OCI-M2 (cell line): ENCODE results near the gene TOMM40.
"Not testable (repeated sequence)": the region's sequence is repeated elsewhere in the genome, so short reads cannot be mapped to it uniquely, and the experiment has no call there.

ENCODE experiments used
- DNase-seq: peaks from one replicate; lab custom pipeline; 2025; ENCODE audit not compliant: unreplicated experiment; lab: John Stamatoyannopoulos, UW

TOMM40 gene

DNA sequence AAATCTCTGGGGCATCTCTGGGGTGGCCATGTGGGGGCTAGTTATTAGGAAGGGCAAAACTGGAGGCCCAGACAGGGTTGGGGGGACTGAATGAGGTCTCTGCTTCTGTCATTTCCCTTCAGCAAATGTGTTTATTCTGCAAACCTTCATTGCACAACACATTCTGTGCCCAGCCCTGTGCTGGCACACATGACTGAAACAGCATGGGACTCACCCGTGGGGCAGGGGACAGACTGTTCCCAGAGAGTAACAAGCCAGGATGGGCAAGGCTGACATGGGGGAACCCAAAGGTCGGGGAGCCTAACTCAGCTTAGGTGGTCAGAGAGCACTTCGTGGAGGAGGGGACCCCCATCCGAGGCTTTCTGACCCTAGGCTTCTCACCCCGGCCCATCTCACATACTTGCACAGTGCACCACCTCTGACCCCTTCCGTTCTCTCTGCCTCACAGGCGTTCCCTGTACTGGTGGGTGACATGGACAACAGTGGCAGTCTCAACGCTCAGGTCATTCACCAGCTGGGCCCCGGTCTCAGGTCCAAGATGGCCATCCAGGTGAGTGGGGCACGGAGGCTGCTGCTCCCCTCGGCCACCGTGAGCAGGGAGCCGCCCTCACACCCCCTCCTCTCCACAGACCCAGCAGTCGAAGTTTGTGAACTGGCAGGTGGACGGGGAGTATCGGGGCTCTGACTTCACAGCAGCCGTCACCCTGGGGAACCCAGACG, 2.4 kb downstream of the TOMM40 start:
- DNase-seq, result no peak

DNA sequence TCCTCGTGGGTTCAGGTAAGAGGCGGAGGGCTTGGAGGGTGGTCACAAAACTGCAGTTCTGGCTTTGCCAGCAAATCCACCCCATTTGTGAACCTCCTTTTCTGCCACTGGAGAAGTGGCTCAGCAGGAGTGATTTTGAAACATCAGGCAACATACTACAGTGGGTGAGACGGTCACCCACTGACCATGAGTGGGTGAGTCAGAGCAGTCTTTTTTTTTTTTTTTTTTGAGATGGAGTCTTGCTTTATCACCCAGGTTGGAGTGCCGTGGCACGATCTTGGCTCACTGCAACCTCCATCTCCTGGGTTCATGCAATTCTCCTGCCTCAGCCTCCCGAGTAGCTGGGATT, 3.0 kb downstream of the TOMM40 start:
- no peak for DNase-seq

DNA sequence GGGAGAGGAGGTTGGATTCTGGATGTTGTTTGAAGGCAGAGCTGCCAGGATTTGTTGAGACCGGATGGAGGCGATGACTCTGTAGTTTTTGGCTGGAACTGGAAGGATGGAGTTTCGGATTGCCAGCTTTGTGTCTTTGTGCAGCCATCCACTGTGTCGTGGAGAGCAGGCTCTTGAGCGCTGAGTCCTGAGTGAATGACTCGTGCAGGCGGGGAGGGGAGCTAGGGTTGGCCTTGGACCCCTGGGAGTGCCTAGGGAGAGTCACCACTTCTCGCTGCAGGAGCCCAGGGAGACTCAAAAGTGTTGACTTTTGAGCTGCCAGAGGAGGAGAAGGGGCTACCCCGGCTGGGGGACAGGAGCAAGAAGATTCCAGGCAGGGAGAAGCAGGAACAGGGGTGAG, 3.9 kb downstream of the TOMM40 start:
- no peak for DNase-seq

DNA sequence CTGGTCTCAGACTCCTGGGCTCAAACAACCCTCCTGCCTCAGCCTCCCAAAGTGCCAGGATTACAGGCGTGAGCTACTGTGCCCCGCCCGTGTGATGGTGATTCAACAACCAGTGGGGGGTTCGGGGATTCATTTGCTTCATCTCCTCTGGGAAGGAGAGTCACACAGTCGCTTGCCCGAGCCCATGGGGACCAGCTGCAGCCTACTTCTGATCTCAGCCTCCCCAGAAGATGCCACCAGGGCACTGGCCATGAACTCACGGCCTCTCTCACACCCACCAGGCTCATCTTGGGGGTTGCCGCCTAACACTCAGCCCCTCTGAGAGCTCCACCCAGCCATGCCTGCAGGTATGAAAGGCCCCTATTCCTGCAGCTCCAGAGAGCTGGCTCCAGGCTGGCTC, 6.8 kb downstream of the TOMM40 start:
- no peak for DNase-seq

DNA sequence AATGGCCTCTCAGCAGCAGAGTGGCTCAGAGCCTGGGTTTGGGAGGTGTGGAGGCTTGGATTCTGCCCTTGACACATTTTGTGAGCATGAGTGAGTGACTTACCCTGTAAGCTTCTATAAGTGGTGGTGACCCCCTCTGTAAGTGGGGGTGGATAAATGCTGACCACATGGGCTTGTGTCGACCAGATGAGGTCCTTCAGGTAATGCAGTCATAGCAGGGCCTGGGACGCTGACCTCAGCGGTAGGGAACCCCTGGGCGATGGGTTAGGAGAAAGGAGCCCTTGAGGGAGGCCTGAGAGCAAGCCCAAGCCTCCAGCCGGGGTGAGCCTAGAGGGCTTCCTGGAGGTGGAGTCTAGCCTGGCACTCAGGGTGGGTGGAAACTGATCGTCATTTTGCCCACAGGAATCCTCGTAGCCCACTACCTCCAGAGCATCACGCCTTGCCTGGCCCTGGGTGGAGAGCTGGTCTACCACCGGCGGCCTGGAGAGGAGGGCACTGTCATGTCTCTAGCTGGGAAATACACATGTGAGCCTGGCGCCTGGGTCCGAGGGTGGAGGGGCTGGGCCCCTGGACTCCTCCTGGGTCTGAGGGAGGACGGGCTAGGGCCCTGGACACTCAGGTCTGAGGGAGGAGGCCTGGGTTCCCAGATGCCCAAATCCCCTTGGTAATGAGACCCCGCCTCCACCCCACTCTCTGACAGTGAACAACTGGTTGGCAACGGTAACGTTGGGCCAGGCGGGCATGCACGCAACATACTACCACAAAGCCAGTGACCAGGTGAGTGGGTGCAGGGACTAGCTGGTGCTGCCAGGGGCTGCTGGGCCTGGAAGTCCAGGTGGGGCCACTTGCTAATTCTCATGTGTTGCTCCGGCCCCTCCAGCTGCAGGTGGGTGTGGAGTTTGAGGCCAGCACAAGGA, 9.5 kb downstream of the TOMM40 start:
- no peak for DNase-seq

DNA sequence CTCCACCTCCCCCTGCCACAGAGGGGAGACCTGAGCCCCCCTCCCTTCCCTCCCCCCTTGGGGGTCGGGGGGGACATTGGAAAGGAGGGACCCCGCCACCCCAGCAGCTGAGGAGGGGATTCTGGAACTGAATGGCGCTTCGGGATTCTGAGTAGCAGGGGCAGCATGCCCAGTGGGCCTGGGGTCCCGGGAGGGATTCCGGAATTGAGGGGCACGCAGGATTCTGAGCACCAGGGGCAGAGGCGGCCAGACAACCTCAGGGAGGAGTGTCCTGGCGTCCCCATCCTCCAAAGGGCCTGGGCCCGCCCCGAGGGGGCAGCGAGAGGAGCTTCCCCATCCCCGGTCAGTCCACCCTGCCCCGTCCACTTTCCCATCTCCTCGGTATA, 12.2 kb downstream of the TOMM40 start:
- DNase-seq, result no peak

DNA sequence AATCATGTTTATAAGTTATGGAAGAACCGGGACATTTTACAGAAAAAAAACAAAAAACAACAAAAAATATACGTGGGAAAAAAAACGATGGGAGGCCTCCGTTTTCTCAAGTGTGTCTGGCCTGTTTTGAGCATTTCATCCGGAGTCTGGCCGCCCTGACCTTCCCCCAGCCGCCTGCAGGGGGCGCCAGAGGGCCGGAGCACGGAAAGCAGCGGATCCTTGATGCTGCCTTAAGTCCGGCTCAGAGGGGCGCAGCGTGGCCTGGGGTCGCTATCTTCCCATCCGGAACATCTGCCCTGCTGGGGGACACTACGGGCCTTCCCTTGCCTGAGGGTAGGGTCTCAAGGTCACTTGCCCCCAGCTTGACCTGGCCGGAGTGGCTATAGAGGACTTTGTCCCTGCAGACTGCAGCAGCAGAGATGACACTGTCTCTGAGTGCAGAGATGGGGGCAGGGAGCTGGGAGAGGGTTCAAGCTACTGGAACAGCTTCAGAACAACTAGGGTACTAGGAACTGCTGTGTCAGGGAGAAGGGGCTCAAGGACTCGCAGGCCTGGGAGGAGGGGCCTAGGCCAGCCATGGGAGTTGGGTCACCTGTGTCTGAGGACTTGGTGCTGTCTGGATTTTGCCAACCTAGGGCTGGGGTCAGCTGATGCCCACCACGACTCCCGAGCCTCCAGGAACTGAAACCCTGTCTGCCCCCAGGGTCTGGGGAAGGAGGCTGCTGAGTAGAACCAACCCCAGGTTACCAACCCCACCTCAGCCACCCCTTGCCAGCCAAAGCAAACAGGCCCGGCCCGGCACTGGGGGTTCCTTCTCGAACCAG, 12.8 kb downstream of the TOMM40 start:
- peak; percentile 52 for DNase-seq

DNA sequence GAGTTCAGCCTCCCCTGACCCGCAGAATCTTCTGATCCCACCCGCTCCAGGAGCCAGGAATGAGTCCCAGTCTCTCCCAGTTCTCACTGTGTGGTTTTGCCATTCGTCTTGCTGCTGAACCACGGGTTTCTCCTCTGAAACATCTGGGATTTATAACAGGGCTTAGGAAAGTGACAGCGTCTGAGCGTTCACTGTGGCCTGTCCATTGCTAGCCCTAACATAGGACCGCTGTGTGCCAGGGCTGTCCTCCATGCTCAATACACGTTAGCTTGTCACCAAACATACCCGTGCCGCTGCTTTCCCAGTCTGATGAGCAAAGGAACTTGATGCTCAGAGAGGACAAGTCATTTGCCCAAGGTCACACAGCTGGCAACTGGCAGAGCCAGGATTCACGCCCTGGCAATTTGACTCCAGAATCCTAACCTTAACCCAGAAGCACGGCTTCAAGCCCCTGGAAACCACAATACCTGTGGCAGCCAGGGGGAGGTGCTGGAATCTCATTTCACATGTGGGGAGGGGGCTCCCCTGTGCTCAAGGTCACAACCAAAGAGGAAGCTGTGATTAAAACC, 13.5 kb downstream of the TOMM40 start:
- DNase-seq, result no peak

DNA sequence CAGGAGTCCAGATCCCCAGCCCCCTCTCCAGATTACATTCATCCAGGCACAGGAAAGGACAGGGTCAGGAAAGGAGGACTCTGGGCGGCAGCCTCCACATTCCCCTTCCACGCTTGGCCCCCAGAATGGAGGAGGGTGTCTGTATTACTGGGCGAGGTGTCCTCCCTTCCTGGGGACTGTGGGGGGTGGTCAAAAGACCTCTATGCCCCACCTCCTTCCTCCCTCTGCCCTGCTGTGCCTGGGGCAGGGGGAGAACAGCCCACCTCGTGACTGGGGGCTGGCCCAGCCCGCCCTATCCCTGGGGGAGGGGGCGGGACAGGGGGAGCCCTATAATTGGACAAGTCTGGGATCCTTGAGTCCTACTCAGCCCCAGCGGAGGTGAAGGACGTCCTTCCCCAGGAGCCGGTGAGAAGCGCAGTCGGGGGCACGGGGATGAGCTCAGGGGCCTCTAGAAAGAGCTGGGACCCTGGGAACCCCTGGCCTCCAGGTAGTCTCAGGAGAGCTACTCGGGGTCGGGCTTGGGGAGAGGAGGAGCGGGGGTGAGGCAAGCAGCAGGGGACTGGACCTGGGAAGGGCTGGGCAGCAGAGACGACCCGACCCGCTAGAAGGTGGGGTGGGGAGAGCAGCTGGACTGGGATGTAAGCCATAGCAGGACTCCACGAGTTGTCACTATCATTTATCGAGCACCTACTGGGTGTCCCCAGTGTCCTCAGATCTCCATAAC, 14.5 kb downstream of the TOMM40 start, which contains the start of gene APOE:
TSS of gene APOE (plus strand) at position 360 of the 724 bp plus-strand sequence. CDS start 829 bp downstream, outside the sequence.
- peak; percentile 45 for DNase-seq

DNA sequence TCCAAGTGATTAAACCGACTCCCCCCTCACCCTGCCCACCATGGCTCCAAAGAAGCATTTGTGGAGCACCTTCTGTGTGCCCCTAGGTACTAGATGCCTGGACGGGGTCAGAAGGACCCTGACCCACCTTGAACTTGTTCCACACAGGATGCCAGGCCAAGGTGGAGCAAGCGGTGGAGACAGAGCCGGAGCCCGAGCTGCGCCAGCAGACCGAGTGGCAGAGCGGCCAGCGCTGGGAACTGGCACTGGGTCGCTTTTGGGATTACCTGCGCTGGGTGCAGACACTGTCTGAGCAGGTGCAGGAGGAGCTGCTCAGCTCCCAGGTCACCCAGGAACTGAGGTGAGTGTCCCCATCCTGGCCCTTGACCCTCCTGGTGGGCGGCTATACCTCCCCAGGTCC, 16.6 kb downstream of the TOMM40 start:
- DNase-seq, result no peak

DNA sequence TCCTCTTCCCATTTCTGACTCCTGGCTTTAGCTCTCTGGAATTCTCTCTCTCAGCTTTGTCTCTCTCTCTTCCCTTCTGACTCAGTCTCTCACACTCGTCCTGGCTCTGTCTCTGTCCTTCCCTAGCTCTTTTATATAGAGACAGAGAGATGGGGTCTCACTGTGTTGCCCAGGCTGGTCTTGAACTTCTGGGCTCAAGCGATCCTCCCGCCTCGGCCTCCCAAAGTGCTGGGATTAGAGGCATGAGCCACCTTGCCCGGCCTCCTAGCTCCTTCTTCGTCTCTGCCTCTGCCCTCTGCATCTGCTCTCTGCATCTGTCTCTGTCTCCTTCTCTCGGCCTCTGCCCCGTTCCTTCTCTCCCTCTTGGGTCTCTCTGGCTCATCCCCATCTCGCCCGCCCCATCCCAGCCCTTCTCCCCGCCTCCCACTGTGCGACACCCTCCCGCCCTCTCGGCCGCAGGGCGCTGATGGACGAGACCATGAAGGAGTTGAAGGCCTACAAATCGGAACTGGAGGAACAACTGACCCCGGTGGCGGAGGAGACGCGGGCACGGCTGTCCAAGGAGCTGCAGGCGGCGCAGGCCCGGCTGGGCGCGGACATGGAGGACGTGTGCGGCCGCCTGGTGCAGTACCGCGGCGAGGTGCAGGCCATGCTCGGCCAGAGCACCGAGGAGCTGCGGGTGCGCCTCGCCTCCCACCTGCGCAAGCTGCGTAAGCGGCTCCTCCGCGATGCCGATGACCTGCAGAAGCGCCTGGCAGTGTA, 17.2 kb downstream of the TOMM40 start:
- DNase-seq, result no peak

DNA sequence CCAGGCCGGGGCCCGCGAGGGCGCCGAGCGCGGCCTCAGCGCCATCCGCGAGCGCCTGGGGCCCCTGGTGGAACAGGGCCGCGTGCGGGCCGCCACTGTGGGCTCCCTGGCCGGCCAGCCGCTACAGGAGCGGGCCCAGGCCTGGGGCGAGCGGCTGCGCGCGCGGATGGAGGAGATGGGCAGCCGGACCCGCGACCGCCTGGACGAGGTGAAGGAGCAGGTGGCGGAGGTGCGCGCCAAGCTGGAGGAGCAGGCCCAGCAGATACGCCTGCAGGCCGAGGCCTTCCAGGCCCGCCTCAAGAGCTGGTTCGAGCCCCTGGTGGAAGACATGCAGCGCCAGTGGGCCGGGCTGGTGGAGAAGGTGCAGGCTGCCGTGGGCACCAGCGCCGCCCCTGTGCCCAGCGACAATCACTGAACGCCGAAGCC, 17.8 kb downstream of the TOMM40 start:
- DNase-seq, result no peak

DNA sequence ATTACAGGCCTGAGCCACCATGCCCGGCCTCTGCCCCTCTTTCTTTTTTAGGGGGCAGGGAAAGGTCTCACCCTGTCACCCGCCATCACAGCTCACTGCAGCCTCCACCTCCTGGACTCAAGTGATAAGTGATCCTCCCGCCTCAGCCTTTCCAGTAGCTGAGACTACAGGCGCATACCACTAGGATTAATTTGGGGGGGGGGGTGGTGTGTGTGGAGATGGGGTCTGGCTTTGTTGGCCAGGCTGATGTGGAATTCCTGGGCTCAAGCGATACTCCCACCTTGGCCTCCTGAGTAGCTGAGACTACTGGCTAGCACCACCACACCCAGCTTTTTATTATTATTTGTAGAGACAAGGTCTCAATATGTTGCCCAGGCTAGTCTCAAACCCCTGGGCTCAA, 18.7 kb downstream of the TOMM40 start:
- DNase-seq, result no peak

DNA sequence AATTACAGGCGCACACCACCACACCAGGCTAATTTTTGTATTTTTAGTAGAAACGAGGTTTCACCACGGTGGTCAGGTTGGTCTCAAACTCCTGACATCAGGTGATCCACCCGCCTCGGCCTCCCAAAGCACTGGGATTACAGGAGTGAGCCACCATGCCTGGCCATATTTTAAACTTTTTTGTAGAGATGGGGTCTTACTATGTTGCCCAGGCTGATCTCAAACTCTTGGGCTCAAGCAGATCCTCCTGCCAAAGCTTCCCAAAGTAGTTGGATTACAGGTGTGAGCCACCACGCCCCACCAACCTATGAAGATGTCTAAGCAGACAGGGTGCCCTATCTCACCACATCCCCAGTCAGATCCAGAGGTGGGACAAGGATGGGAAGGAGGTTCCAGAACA, 20.8 kb downstream of the TOMM40 start:
- not testable (repeated sequence) for DNase-seq

DNA sequence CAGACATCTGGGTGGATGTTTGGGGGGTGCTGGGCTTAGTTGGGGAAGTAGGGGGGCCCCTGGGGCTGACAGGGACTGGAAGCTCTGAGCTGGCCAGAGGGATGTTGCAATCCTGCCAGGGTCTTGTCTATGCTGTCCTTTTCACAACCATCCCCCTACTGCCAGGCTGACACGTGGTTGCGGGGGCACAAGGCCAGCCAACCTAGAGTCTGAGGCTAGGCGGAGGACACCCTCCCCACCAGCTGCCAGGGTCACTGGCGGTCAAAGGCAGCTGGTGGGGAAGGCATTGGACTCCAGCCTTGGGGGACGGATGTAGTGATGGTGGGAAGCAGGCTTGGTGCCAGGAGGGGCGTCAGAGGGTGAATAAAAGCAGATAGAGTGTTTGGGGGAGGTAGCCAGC, 21.8 kb downstream of the TOMM40 start:
- no peak for DNase-seq

DNA sequence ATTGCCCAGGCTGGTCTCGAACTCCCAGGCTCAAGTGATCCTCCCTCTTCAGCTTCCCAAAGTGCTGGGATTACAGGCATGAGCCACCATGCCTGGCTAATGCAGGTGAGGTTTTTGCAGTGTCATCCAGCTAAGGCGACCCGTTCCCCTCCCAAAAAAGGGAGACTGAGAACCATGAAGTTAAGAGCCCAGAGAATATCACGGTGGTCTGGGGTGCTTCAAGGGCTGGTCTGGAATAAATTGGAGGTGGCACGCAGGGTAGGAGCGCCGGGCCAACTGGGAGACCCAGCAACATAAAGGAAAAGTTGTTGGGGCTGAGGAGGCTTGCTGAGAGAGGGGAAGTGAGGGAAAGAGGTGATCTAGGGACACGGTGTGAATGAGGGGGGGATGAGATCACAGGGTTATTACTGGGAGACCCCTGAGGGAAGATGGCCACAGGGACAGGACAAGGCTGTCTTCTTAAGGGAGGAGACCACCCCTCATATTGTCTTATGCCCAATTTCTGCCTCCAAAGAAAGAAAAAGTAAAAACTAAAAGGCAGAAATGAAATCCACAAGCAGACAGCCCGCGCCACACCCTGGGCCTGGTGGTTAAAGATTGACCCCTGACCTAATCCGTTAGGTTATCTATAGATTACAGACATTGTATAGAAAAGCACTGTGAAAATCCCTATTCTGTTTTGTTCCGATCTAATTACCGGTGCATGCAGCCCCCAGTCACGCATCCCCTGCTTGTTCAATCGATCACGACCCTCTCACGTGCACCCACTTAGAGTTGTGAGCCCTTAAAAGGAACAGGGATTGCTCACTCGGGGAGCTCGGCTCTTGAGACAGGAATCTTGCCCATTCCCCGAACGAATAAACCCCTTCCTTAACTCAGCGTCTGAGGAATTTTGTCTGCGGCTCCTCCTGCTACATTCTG, 22.7 kb downstream of the TOMM40 start:
- peak; percentile 75 for DNase-seq

DNA sequence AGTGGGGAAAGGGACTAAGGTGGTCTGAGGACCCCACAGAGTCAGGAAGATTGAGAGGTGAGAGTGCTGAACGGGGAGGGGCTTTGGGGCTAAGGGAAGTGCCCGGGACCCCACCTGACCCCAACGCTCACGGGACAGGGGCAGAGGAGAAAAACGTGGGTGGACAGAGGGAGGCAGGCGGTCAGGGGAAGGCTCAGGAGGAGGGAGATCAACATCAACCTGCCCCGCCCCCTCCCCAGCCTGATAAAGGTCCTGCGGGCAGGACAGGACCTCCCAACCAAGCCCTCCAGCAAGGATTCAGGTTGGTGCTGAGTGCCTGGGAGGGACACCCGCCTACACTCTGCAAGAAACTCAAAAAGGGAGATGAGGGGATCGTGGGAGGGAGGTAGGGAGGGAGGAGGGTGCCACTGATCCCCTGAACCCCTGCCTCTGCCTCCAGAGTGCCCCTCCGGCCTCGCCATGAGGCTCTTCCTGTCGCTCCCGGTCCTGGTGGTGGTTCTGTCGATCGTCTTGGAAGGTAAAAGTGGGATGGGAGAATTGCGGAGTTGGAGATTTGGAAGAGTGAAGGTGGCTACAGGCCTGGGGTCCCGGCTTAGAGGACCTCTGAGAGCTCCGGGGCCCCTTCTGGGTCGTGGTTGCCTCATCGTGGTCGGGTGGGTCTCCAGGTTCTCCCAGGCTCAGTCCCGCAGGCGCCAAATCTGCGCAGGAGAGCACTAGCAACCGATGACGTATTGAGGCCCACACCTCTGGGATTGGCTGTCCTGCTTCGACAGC, 23.6 kb downstream of the TOMM40 start, which contains the start of gene APOC1:
TSS of gene APOC1 (plus strand) at position 176 of the 774 bp plus-strand sequence. CDS start at position 460, 284 bp downstream.
- peak; percentile 74 for DNase-seq

DNA sequence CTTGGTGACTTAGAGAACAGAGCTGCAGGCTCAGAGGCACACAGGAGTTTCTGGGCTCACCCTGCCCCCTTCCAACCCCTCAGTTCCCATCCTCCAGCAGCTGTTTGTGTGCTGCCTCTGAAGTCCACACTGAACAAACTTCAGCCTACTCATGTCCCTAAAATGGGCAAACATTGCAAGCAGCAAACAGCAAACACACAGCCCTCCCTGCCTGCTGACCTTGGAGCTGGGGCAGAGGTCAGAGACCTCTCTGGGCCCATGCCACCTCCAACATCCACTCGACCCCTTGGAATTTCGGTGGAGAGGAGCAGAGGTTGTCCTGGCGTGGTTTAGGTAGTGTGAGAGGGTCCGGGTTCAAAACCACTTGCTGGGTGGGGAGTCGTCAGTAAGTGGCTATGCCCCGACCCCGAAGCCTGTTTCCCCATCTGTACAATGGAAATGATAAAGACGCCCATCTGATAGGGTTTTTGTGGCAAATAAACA, 33.2 kb downstream of the TOMM40 start:
- DNase-seq, result no peak
